Measurements from ENCODE around the gene LTBP2.

DNA sequence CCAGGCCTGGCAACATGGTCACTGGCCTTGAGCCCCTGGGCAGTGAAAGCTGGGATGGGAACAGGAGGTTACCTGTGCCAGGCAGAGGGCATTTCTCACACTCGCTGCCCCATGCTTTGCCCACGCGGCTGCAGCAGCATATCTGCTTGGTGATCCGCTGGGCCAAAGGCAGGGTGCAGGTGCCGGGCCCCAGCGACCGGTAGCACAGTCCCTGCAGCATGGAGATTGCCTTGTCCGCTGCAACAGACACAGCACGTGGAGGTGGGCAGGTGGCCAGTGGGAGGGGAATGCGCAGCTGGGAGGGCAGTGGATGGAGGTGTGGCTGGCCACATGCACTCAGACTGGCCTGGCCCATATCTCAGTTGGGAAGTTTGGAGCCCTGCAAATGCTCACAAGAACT is 83.2 kb downstream of the LTBP2 start:
- TF ChIP-seq, protein P1, sequence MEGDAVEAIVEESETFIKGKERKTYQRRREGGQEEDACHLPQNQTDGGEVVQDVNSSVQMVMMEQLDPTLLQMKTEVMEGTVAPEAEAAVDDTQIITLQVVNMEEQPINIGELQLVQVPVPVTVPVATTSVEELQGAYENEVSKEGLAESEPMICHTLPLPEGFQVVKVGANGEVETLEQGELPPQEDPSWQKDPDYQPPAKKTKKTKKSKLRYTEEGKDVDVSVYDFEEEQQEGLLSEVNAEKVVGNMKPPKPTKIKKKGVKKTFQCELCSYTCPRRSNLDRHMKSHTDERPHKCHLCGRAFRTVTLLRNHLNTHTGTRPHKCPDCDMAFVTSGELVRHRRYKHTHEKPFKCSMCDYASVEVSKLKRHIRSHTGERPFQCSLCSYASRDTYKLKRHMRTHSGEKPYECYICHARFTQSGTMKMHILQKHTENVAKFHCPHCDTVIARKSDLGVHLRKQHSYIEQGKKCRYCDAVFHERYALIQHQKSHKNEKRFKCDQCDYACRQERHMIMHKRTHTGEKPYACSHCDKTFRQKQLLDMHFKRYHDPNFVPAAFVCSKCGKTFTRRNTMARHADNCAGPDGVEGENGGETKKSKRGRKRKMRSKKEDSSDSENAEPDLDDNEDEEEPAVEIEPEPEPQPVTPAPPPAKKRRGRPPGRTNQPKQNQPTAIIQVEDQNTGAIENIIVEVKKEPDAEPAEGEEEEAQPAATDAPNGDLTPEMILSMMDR (IDR thresholded peaks at IDR 0.05; ENCODE audit: low read depth, low read length, poor library complexity, severe bottlenecking) = no peak
- TF ChIP-seq EZH2phosphoT487 (IDR thresholded peaks at IDR 0.05; ENCODE audit: borderline replicate concordance, low read length) = no peak

All from DOHH2 (cell line).